K562 (cell line): Measurements from ENCODE around the gene CHD2. TPM values are rescaled to one million over a fixed set of nuclear protein-coding genes. Genes with fewer than 3 reads are reported as not detected.
A peak's percentile ranks its signal among the peaks of the same experiment; 100 is the strongest.

Experiments
- ATAC-seq: fragments of 200-7000 bp; cut with Tn5 transposase; 3 replicates; pipeline ENCODE4 v1.9.1; 2020; ENCODE audit warnings: moderate library complexity
- BruUV-seq: library from RNA; stranded (reverse); fragments of 400-500 nt; replicated peaks from 2 replicates; lab custom pipeline; 2021; lab: Mats Ljungman, UMichigan
- CTCF ChIA-PET: fragments of 300-600 bp; formaldehyde crosslinking; extraction: SDS; loops from one replicate; lab custom pipeline; 2021; ENCODE audit warnings: low intra/inter-chr PET ratio; lab: Yijun Ruan, JAX
- POLR2A ChIA-PET: fragments of 300-600, 350-650 bp; sonication (Branson Sonifier 250); formaldehyde crosslinking; extraction: SDS; loops from one replicate; lab custom pipeline; 2021; ENCODE audit warnings: antibody characterized with exemption, inconsistent platforms; lab: Yijun Ruan, JAX
- DNase-seq, 4 experiments: peaks; one replicate each; pipeline versions ENCODE4 v3.0.0 to v3.0.0-alpha.2; 2011 to 2018; ENCODE audit warnings: low spot score in 3 of 4, mixed read lengths in 3 of 4; ENCODE audit errors: extremely low read depth in 1 of 4
- FAIRE-seq: peaks from 2 replicates; lab custom pipeline; 2011; peaks lifted over from hg19 to GRCh38; lab: Jason Lieb, UNC
- H2AFZ ChIP-seq: 2 replicates; pipeline ENCODE4 v1.6.0; 2011; ENCODE audit warnings: low read depth, low read length, control low read depth, inconsistent platforms
- H3K27ac ChIP-seq: fragments of 200-600 bp; 3 replicates; pipeline ENCODE4 v1.8.0; 2011; ENCODE audit warnings: low read depth, mild to moderate bottlenecking, control low read depth, inconsistent platforms, low read length, moderate library complexity, mixed read lengths; ENCODE audit errors: extremely low read depth
- H3K27me3 ChIP-seq, 2 experiments: fragments of 300-600 bp in 1 of 2; 2 replicates in 1 of 2; 3 replicates in 1 of 2; pipeline versions ENCODE4 v1.6.0 to v1.8.0; 2011; ENCODE audit warnings: inconsistent platforms in 2 of 2, low read length in 2 of 2, mild to moderate bottlenecking in 1 of 2, mixed read lengths in 1 of 2, moderate library complexity in 1 of 2; ENCODE audit not compliant: control insufficient read depth in 2 of 2, insufficient read depth in 2 of 2
- H3K36me3 ChIP-seq: fragments of 300-600 bp; 3 replicates; pipeline ENCODE4 v1.8.0; 2011; ENCODE audit warnings: mild to moderate bottlenecking, low read length, inconsistent platforms; ENCODE audit not compliant: control insufficient read depth, insufficient read depth
- H3K4me1 ChIP-seq, 2 experiments: fragments of 200-600 bp in 1 of 2; replicated peaks in 1 of 2; 2 replicates in 1 of 2; 3 replicates in 1 of 2; pipeline versions ENCODE4 v1.5.1 to v1.8.0; 2011; ENCODE audit warnings: inconsistent platforms in 2 of 2, low read length in 2 of 2, mild to moderate bottlenecking in 1 of 2, mixed read lengths in 1 of 2, moderate library complexity in 1 of 2; ENCODE audit not compliant: control insufficient read depth in 2 of 2, insufficient read depth in 2 of 2
- H3K4me2 ChIP-seq: 2 replicates; pipeline ENCODE4 v1.6.1; 2011; ENCODE audit warnings: low read length, control low read depth, inconsistent platforms, mixed read lengths; ENCODE audit not compliant: insufficient read depth
- H3K4me3 ChIP-seq: fragments of 200-600 bp; sonication (generic), shearing (Covaris generic); 2 replicates; pipeline ENCODE4 v1.5.1; 2016; ENCODE audit warnings: control low read depth, inconsistent platforms
- H3K79me2 ChIP-seq: fragments of 200-600 bp; 3 replicates; pipeline ENCODE4 v1.8.0; 2011; ENCODE audit warnings: low read length, inconsistent platforms; ENCODE audit not compliant: control insufficient read depth, insufficient read depth
- H3K9ac ChIP-seq, 2 experiments: 2 replicates each; pipeline versions ENCODE4 v1.6.0 to v1.6.1; 2011; ENCODE audit warnings: low read depth in 2 of 2, low read length in 2 of 2, control low read depth in 1 of 2, inconsistent platforms in 1 of 2, mild to moderate bottlenecking in 1 of 2, mixed read lengths in 1 of 2; ENCODE audit not compliant: insufficient read depth in 1 of 2
- H3K9me1 ChIP-seq: one replicate; pipeline ENCODE4 v1.6.0; 2011; ENCODE audit warnings: inconsistent platforms, mild to moderate bottlenecking, low read length, moderate library complexity; ENCODE audit not compliant: control insufficient read depth, insufficient read depth
- H3K9me3 ChIP-seq: replicated peaks from 2 replicates; pipeline ENCODE4 v1.5.1; 2011; ENCODE audit warnings: low read depth, low read length, inconsistent platforms; ENCODE audit not compliant: control insufficient read depth, insufficient read depth
- H4K20me1 ChIP-seq: replicated peaks from 2 replicates; pipeline ENCODE4 v1.6.1; 2011; ENCODE audit warnings: low read length, inconsistent platforms, mixed read lengths; ENCODE audit not compliant: control insufficient read depth, insufficient read depth
- ATF3 ChIP-seq, 2 experiments: fragments of 450-650 bp in 1 of 2; sonication (generic) in 1 of 2; formaldehyde crosslinking in 1 of 2; IDR thresholded peaks in 1 of 2; conservative IDR thresholded peaks in 1 of 2; 2 replicates each; pipeline versions ENCODE4 v1.6.1 to v1.8.1; 2016 to 2023; ENCODE audit warnings: mild to moderate bottlenecking in 2 of 2, moderate library complexity in 2 of 2, inconsistent platforms in 1 of 2, missing genetic modification reagents in 1 of 2
- ATF6 ChIP-seq: sonication (generic); formaldehyde crosslinking; IDR thresholded peaks from 2 replicates; pipeline ENCODE4 v1.4.0; 2020; ENCODE audit warnings: mild to moderate bottlenecking, missing genetic modification reagents
- HNRNPUL1 ChIP-seq: fragments of 200-400 bp; formaldehyde crosslinking; IDR thresholded peaks from 2 replicates; pipeline ENCODE4 v1.6.1; 2017; ENCODE audit warnings: low read length
- RBM15 ChIP-seq: fragments of 200-400 bp; formaldehyde crosslinking; IDR thresholded peaks from 2 replicates; pipeline ENCODE4 v1.6.1; 2018; ENCODE audit warnings: mild to moderate bottlenecking, low read length, moderate library complexity; ENCODE audit not compliant: insufficient read depth
- U2AF2 ChIP-seq: fragments of 200-400 bp; formaldehyde crosslinking; optimal IDR thresholded peaks from 2 replicates; pipeline ENCODE3; 2017; ENCODE audit warnings: low read depth, mild to moderate bottlenecking, low read length
- WGBS: fragments of 100-300 bp; shearing (Covaris generic); methylation state at CpG from one replicate; pipeline ENCODE4 v1.1.6; 2016; ENCODE audit warnings: low coverage, mixed read lengths; ENCODE audit not compliant: insufficient coverage; ENCODE audit errors: missing lambda C conversion rate; 5-methylcytosine and 5-hydroxymethylcytosine counted together
- in situ Hi-C: fragments of 300-500 bp; cut with MboI; formaldehyde crosslinking; loops from 4 replicates; pipeline ENCODE4 v1.15.0; 2018; ENCODE audit warnings: inconsistent platforms, mixed read lengths
- intact Hi-C: fragments of 100-400 bp; cut with micrococcal nuclease; formaldehyde crosslinking; loops from 2 replicates; pipeline ENCODE4 v1.14.2; 2022
- polyA plus RNA-seq, 8 experiments: library from polyadenylated mRNA; depleted of rRNA in 4 of 8; stranded (reverse) in 5 of 8; unstranded in 3 of 8; fragments of >200 nt; fragmentation: Nextera tagmentation in 2 of 8; fragmentation: Illumina TruSeq in 1 of 8; extraction: Ambion mirVana in 2 of 8; extraction: Trizol in 1 of 8; gene quantifications; 2 replicates each; pipeline versions ENCODE4 v1.2.1 to v1.2.3, GENCODE V29; 2011 to 2014; ENCODE audit warnings: inconsistent platforms in 1 of 8, missing spikeins in 1 of 8
- total RNA-seq, 7 experiments: library from RNA; depleted of rRNA in 6 of 7; stranded (reverse); fragments of >200 nt in 6 of 7; fragmentation: Illumina TruSeq in 2 of 7; extraction: Trizol in 2 of 7; gene quantifications; 2 replicates each; pipeline versions ENCODE4 v1.2.1 to v1.2.3, GENCODE V29; 2011 to 2021; ENCODE audit warnings: low replicate concordance in 1 of 7
- TF ChIP-seq, protein P1 (sequence below): fragments of 250-450 bp; sonication (Bioruptor Pico); IDR thresholded peaks from 2 replicates; pipeline ENCODE4 v1.5.0; 2021; ENCODE audit warnings: mild to moderate bottlenecking, moderate library complexity
- TF ChIP-seq, protein P2 (sequence below): sonication (generic); formaldehyde crosslinking; IDR thresholded peaks from 2 replicates; pipeline ENCODE4 v1.8.1; 2022; ENCODE audit warnings: missing genetic modification reagents
- TF ChIP-seq, protein P3 (sequence below): sonication (generic); formaldehyde crosslinking; IDR thresholded peaks from 2 replicates; pipeline ENCODE4 v1.5.0; 2020; ENCODE audit warnings: missing genetic modification reagents
- TF ChIP-seq, protein P4 (sequence below): fragments of 250-450 bp; sonication (Bioruptor Pico); IDR thresholded peaks from 2 replicates; pipeline ENCODE4 v1.5.0; 2021; ENCODE audit warnings: mild to moderate bottlenecking, borderline replicate concordance

Gene CHD2
- total and polyA plus RNA-seq, 9 of the 15 experiments (the other 6 are each of a cell fraction or from before 2014, with no cell fraction given), result 38.9 to 70.8 (median 56.2) TPM

- Histone ChIP-seq H3K4me2 (no peak overlapping the region), H3K27ac (no peak overlapping the region), H2AFZ (no peak overlapping the region), H3K9me3 (no peaks in the 10 kb centered on the region; the same call in 1 of the 2 replicates), H3K9me1 (no peaks in the 10 kb centered on the region), H3K36me3 (peaks cover 92% of the 10 kb centered on the region), H3K9ac (no peak overlapping the region), H3K4me1 (no peaks in the 10 kb centered on the region), H3K27me3 (no peaks in the 10 kb centered on the region), H3K79me2 (no peaks in the 10 kb centered on the region), H4K20me1 (no peaks in the 10 kb centered on the region), H3K4me3 (no peak overlapping the region)
- ATAC-seq, result peak; percentile 48; the same call in 1 of the 3 replicates
- ChIA-PET POLR2A (interaction anchor here (0.5 kb wide), 1 partner anchor 41 kb away, joined by 3 read pairs; no protein-coding TSS in a partner anchor), CTCF (no interaction called here)
- FAIRE-seq, result no peak
- intact Hi-C loops (no loop called here), in situ Hi-C loops (no loop called here)
- no TSS peak for BruUV-seq
- no peak for DNase-seq
- 95% methylated on average over 2 of the region's 2 CpGs for WGBS
- no peak for TF ChIP-seq ATF6 (CRISPR knock-in tag)
- TF ChIP-seq U2AF2, result no peak
- TF ChIP-seq, protein P1, sequence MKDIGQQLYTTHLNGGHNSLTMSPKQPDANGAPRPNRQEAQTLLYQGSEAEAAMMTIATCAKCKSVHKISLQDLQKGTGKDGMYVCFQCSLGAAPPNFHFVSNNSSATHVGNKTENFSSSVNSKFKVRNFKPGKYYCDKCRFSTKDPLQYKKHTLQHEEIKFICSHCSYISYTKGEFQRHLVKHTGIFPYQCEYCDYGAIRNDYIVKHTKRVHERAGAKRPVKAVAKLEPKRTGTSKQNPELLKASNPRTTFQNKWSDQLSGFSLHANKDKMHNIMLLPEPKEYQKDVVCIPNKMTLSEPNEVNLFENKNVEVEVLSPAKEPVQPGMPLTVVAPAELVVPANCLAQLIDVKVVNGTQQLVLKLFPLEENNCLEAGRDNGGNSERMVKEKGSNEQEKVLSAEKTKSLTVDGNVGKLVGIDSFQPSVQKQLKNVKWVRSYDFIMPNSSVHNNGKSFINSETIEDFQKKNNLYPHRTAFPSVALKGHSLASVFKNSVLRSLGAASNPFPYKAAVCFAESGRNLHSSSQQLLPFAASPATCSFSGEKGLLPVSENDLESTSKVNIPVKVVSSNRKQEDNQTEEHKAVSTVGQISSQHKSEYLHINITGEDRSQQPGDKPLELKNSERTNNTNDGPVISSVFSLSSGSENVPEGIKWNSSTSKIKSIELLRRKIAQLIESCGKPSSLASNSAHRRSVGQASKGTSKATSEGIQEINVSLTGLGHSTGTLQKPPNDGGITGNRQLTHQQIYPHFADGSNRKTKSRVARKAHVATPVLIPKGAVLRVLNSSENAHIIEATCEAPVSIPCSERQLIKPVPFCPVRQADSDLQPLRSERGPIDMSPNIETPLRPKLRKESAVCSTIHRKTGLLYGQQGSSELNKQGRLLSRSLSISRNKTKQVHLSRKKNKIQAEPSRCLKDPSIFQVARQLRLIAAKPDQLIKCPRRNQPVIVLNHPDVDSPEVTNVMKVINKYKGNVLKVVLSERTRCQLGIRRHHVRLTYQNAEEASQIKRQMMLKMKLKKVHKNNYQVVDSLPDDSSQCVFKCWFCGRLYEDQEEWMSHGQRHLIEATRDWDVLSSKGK, result no peak
- TF ChIP-seq, protein P2, sequence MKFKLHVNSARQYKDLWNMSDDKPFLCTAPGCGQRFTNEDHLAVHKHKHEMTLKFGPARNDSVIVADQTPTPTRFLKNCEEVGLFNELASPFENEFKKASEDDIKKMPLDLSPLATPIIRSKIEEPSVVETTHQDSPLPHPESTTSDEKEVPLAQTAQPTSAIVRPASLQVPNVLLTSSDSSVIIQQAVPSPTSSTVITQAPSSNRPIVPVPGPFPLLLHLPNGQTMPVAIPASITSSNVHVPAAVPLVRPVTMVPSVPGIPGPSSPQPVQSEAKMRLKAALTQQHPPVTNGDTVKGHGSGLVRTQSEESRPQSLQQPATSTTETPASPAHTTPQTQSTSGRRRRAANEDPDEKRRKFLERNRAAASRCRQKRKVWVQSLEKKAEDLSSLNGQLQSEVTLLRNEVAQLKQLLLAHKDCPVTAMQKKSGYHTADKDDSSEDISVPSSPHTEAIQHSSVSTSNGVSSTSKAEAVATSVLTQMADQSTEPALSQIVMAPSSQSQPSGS, result no peak
- no peak for TF ChIP-seq RBM15
- TF ChIP-seq, protein P3, sequence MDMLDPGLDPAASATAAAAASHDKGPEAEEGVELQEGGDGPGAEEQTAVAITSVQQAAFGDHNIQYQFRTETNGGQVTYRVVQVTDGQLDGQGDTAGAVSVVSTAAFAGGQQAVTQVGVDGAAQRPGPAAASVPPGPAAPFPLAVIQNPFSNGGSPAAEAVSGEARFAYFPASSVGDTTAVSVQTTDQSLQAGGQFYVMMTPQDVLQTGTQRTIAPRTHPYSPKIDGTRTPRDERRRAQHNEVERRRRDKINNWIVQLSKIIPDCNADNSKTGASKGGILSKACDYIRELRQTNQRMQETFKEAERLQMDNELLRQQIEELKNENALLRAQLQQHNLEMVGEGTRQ (CRISPR knock-in tag), result no peak
- TF ChIP-seq ATF3 (IDR thresholded peaks at IDR 0.05), result no peak
- TF ChIP-seq ATF3 (CRISPR knock-in tag; conservative IDR thresholded peaks at IDR 0.05), result no peak
- TF ChIP-seq, protein P4, sequence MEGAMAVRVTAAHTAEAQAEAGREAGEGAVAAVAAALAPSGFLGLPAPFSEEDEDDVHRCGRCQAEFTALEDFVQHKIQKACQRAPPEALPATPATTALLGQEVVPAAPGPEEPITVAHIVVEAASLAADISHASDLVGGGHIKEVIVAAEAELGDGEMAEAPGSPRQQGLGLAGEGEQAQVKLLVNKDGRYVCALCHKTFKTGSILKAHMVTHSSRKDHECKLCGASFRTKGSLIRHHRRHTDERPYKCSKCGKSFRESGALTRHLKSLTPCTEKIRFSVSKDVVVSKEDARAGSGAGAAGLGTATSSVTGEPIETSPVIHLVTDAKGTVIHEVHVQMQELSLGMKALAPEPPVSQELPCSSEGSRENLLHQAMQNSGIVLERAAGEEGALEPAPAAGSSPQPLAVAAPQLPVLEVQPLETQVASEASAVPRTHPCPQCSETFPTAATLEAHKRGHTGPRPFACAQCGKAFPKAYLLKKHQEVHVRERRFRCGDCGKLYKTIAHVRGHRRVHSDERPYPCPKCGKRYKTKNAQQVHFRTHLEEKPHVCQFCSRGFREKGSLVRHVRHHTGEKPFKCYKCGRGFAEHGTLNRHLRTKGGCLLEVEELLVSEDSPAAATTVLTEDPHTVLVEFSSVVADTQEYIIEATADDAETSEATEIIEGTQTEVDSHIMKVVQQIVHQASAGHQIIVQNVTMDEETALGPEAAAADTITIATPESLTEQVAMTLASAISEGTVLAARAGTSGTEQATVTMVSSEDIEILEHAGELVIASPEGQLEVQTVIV, result no peak
- no peak for TF ChIP-seq HNRNPUL1
Measured at GRCh38 chr15:93001881-93002280, 101.8 kb downstream of the CHD2 start.
